ENCODE measurements around the gene PDZD7. TPM values are rescaled to one million over a fixed set of nuclear protein-coding genes. Genes with fewer than 3 reads are reported as not detected.

PDZD7 gene
- polyA plus RNA-seq, 1 donor from 2014 or later = not detected

DNA sequence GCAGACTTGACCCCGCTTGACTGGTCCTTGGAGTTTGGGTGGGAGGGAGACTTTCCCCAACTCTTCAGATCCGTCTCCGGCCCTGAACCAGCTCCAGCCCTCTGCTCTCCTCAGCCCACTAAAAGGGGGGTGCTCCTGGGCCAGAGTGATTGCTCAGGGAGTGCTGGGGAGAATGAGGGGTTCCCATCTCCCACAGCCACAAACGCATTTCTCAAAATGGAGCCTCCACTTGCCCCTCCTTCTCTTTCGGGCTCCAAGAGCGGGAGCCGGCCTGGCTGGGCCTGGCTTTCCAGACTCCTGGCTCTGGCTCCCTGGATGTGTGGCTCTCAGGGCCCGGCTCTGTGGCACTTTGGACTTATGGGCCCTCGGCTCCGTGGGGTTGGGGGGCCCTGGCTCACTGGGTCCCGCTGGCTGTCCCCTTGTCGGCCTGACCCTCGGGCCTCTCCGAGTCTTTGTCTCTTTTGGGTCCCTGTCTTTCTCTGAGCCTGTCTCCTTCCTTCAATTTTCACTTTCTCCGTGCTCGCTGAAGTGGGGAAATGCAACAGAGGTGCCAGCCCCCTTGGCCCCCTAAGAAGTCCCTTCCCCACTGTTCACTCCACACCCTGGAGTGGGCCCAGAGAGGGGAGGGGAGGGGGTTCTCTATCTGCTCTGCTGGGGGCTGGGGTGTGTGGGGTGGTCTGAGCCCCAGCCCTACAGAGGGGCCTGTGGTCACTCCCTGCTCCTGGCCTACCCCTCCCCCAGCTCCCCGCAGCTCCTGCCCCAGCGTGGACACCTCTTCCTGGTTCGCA, 30.6 kb downstream of the PDZD7 start:
- no peaks in the 10 kb centered on the region for H3K27me3 Mint-ChIP-seq
- H3K4me1 Mint-ChIP-seq = peaks cover 13 to 16% (median 16%) of the 10 kb centered on the region in 3 donors
- peak overlapping the region; percentile 62 to 86 (median 72) for H3K4me3 Mint-ChIP-seq
- H3K27ac Mint-ChIP-seq = peak overlapping the region in 1 of 3 donors; percentile 54
- H3K9me3 Mint-ChIP-seq = no peaks in the 10 kb centered on the region
- no peaks in the 10 kb centered on the region for H3K36me3 Mint-ChIP-seq

DNA sequence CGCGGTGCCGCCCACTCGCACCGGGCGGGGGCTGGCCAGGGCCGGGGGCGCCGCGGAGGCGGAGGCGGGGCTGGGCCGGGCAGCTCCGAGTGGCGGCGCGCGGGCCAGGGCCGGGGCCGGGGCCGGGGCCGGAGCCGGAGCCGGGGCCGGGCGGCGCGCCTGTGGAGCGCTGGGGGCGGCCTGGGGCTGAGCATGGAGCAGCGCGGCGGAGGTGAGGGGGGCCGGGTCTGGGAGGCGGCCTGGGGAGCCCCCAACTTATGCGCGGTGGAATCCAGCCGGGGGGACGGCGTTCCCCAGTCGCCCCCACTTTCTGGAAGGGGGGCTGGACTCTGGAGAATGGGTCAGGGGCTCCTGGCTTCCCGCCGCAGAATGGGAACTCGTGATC, 31.2 kb downstream of the PDZD7 start, which contains the start of gene LZTS2:
LZTS2 (plus strand) TSS at position 67 of the 385 bp plus-strand sequence. CDS start 2,731 bp downstream, outside the sequence.
- peak within 1 kb of the TSS; percentile 79 to 96 (median 95) for H3K4me3 Mint-ChIP-seq
- peak within 1 kb of the TSS; percentile 38 to 98 (median 90) for H3K27ac Mint-ChIP-seq
- no peaks in the 10 kb centered on the region for H3K27me3 Mint-ChIP-seq
- no peaks in the 10 kb centered on the region for H3K36me3 Mint-ChIP-seq
- H3K4me1 Mint-ChIP-seq = peaks cover 13 to 16% (median 16%) of the 10 kb centered on the region in 3 donors
- no peaks in the 10 kb centered on the region for H3K9me3 Mint-ChIP-seq

DNA sequence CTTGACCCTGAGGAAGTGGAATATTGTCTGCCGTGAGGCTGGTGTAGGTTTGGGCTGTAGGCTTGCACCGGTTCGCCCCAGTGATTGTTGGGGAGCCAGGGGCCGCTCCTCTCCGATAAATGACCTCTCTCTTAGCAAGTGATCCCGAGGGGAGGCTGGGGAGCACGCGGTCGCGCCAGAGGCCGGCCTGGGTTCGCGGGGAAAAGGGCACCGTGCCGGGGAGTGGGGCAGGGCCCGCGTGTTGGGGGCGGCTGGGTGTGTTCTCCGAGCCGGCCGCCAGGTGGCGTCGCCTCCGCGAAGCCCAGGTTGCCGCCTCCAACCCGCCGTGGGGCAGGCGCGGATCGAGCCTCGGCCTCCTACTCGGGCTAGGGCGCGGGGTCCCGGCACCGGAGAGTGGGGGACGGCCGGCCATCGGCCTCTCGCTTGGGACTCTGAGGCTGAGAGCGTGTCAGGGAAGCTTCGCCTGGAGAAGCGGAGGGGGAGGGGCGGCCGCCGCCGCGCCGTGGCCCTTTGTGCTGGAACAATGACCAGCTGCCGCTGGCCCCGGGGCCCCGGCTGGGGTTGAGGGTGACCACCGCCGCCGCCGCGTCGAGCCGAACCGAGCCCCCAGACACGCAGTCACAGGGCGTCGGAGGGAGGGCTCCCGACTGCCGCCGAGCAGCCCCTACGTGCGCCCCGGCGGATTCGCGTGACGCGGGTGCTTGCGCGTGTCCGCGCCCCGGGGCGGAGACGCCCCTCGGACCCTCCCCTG, 31.8 kb downstream of the PDZD7 start:
- Mint-ChIP-seq H3K4me3 (peak overlapping the region; percentile 79 to 96 (median 95)), H3K4me1 (peaks cover 13 to 16% (median 16%) of the 10 kb centered on the region in 3 donors), H3K27ac (peak overlapping the region; percentile 38 to 98 (median 90)), H3K36me3 (no peaks in the 10 kb centered on the region), H3K27me3 (no peaks in the 10 kb centered on the region), H3K9me3 (no peaks in the 10 kb centered on the region)

DNA sequence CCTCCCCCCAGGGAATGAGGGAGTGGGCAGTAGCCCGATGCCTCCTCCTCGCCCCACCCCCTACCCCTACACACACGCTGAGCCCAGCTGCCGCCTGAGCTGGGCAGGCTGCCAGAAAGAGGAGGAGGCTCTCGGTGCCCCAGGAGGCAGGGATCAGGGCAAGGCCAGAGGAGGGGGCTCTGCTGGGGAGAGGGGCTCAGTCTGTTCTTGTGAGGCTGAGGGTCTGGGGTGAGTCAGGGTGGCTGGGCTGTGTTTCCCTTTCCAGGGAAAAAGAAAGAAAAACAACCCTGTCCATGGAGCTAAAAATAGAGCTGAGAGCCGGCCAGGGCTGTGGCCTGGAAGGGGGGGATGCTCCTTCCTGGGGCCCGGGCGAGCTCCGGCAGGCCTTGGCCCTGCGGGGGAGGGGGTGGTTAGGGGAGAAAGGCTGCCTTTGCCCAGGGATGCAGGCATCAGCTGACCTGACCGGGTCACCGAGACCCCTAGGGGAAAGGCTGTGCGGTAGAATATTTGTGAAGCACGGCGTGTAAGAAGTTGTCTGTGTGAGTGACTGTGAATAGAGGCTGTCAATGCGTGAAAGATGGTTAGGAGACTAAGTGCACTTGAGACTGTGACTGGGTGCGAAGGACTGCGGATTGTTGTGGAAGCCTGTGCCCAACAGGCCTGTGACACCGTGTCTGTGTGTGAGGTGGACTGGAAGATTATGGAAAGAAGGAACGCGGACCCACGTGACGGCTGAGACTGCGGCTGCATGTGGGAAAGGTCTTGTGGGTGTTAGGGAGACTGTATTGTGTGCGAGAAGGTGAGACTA, 32.5 kb downstream of the PDZD7 start:
- no peaks in the 10 kb centered on the region for H3K36me3 Mint-ChIP-seq

DNA sequence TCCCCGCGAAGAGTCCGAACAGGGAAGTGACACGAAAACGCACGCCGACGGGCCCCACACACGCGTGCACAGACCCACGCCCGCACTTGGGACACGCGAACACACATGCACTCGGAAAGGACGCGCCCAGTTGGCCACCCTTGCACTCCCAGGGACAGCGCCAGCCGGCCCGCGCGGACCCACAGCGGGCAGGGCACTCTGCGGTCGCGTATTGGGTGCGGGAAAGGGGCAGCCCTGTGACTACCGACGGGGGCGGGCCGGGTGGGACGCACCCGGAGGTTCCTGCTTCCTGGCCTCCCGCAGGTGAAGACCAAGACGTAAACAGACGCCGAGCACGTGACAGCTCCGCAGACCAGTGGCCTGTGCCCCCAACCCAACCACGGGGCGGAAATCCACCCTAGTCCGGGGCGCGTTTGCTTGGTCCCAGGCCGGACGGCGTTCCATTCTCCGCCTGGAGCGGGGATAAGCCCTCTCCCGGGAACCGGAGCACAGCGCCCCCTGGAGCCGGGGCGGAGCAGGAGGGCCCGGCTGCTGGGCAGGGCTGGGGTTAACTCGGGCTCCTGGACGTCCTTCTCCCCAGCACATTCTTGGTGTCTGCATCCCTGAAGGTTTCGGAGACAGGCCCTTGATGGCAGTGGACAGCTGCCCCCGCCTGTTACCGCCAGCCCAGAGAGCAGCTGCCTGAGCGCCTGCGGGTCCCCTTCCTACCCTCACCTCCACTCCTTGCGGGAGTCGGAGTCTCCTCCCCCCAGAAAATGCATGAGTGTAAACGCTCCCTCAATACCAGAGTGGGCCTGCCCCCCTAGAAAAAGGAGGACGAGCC, 33.4 kb downstream of the PDZD7 start:
- Mint-ChIP-seq H3K4me1 (peaks cover 13 to 16% (median 16%) of the 10 kb centered on the region in 3 donors), H3K27me3 (no peaks in the 10 kb centered on the region), H3K4me3 (peak overlapping the region; percentile 79 to 96 (median 96)), H3K36me3 (no peaks in the 10 kb centered on the region), H3K27ac (peak overlapping the region; percentile 38 to 98 (median 90)), H3K9me3 (no peaks in the 10 kb centered on the region)

More for the DNA sequence above, 32.5 kb downstream of the PDZD7 start:
- H3K27ac Mint-ChIP-seq = peak overlapping the region; percentile 38 to 98 (median 90)
- H3K27me3 Mint-ChIP-seq = no peaks in the 10 kb centered on the region
- peak overlapping the region; percentile 79 to 96 (median 96) for H3K4me3 Mint-ChIP-seq
- no peaks in the 10 kb centered on the region for H3K9me3 Mint-ChIP-seq
- peaks cover 13 to 16% (median 16%) of the 10 kb centered on the region in 3 donors for H3K4me1 Mint-ChIP-seq

DNA sequence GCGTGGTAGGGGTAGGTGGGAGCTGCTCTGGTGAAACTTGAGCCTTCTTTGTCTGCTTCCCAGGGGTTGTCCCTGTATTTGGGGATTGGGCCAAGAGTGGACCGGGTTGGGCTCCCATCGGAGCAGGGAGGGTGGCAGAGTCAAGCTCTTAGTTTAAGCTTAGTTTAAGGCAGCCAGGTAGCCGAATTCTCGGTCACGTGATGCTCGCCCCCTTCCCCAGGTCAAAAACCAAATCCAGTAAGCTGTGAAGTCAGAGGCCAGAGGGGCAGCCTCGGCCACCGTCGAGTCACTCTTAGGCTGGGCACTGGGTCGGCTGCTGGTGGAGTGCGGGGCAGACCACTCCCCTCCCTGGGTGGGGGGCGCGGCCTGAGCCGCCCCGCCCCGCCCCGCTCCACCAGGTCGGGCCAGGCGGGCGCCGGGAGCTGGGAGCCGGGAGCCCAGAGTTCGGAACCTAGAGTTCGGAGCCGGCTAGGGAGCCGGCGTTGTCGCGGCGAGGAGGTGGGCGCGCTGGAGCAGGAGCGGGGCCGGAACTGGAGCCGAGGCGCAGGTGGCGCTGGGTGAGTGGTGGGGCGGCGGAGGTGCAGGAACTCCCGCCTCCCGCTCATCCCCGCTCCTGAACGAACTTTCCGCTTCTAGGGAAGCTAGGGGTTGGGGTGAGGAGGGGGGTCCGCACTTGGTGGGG, 34.1 kb downstream of the PDZD7 start:
- H3K27ac Mint-ChIP-seq = peak overlapping the region; percentile 38 to 98 (median 90)

DNA sequence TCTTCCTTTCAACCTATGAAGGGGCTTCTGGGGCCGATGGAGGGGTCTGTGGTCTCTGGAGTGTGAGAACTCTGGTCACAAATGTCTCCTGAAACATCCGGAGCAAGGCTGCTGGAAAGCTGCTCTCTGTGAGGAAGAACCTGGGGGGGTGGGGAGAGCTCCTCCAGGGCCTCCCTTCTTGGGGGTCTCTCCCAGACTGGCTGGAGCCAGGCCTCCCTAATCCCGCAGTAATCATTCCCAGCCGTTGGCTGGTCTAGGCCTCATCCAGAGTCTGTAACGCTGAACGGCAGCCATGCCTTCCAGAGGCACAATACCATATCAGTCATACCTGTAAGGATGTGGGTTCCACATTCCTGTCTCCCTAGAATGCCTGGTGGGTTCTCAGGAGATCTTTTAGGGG, 35.7 kb downstream of the PDZD7 start:
- peaks cover 4% of the 10 kb centered on the region for H3K36me3 Mint-ChIP-seq
- no peaks in the 10 kb centered on the region for H3K9me3 Mint-ChIP-seq
- H3K4me3 Mint-ChIP-seq = peak overlapping the region; percentile 17 to 79 (median 68)
- H3K27me3 Mint-ChIP-seq = no peaks in the 10 kb centered on the region
- no peak overlapping the region for H3K27ac Mint-ChIP-seq
- peaks cover 13 to 17% (median 13%) of the 10 kb centered on the region in 3 donors for H3K4me1 Mint-ChIP-seq

More for the DNA sequence above, 34.1 kb downstream of the PDZD7 start:
- Mint-ChIP-seq H3K9me3 (no peaks in the 10 kb centered on the region), H3K27me3 (no peaks in the 10 kb centered on the region), H3K4me1 (peaks cover 13 to 16% (median 16%) of the 10 kb centered on the region in 3 donors), H3K4me3 (peak overlapping the region; percentile 79 to 96 (median 96)), H3K36me3 (no peaks in the 10 kb centered on the region)

DNA sequence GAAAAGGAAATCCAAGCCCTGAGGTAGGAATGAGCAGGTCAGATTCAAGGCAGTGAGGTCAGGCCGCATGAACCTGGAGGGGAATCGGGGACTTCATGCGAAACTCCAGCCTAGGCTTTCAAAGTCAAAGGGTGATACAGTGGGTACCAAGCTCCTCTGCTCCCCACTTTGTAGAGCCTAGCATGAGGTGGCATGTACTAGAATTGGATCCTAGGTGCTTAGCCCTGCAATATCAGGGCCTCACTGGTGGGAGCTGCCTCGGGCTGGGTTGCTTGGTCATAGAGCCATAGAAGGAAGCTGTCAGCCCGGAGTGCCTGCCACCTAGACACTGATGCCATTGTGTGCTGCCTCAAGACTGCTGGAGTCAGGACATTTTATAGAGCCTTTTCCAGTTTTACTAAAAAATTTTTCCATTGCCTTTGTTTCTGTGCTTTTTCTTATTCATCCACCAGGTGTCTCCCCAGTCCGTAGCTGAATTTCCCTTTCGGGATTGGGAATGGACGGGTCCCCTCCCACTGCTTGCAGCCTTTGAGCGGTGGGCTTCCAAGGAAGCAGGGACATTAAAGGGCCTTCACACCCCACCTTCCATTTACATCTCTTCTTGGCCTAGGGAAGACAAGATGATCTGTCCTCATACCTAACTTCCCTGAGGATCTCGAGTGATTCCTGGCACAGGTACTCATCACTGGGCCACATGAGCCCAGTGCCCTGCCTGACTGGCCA, 36.8 kb downstream of the PDZD7 start:
- Mint-ChIP-seq H3K4me1 (peaks cover 12 to 22% (median 13%) of the 10 kb centered on the region in 3 donors), H3K36me3 (peaks cover 4% of the 10 kb centered on the region), H3K27ac (peak overlapping the region in 1 of 3 donors; percentile 16), H3K27me3 (no peaks in the 10 kb centered on the region), H3K4me3 (peak overlapping the region in 2 of 4 donors; percentile 39 to 72), H3K9me3 (no peaks in the 10 kb centered on the region)

DNA sequence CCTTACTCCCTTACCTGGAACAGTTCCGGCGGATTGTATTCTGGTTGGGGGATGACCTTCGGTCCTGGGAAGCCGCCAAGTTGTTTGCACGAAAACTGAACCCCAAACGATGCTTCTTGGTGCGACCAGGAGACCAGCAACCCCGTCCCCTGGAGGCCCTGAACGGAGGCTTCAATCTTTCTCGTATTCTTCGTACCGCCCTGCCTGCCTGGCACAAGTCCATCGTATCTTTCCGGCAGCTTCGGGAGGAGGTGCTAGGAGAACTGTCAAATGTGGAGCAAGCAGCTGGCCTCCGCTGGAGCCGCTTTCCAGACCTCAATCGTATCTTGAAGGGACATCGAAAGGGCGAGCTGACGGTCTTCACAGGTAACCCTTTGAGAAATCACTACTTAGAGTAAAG, 41.8 kb downstream of the PDZD7 start:
- no peaks in the 10 kb centered on the region for H3K27me3 Mint-ChIP-seq
- H3K4me3 Mint-ChIP-seq = peak overlapping the region in 1 of 4 donors; percentile 67
- peaks cover 11 to 30% (median 17%) of the 10 kb centered on the region in 3 donors for H3K4me1 Mint-ChIP-seq

DNA sequence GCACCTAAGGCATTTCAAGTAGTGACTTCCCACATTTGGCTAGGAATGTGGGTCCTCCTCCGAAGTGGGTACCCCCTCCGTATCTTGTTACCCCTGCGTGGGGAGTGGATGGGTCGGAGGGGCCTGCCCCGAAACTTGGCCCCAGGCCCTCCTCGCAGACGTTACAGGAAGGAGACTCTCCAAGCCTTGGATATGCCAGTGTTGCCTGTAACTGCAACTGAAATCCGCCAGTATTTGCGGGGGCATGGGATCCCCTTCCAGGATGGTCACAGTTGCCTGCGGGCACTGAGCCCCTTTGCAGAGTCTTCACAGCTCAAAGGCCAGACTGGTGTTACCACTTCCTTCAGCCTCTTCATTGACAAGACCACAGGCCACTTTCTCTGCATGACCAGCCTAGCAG, 42.8 kb downstream of the PDZD7 start:
- Mint-ChIP-seq H3K27ac (peak overlapping the region in 2 of 3 donors; percentile 16 to 93), H3K4me3 (peak overlapping the region; percentile 95 to 96 (median 95)), H3K27me3 (no peaks in the 10 kb centered on the region), H3K9me3 (no peaks in the 10 kb centered on the region), H3K4me1 (peaks cover 11 to 30% (median 17%) of the 10 kb centered on the region in 3 donors), H3K36me3 (peaks cover 5% of the 10 kb centered on the region)

More for the DNA sequence above, 41.8 kb downstream of the PDZD7 start:
- H3K9me3 Mint-ChIP-seq = no peaks in the 10 kb centered on the region
- H3K27ac Mint-ChIP-seq = no peak overlapping the region
- peaks cover 5% of the 10 kb centered on the region for H3K36me3 Mint-ChIP-seq

DNA sequence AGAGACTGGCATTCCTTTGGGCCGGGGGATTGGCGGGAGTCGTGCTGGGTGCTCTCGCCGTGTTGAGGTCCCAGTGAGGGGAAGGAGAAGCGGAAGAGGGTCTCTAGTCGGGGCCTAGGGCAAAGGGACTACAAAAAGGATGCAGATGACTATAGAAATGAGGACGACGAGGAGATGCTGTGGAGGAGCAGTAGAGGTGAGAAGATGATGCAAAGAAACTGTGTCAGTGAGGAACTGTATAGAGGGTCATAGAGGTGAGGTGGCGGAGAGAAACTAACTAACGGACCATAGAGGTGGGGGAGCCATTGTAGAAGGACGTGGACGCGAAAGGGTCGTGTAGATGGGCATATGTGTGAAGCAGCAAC, 43.3 kb downstream of the PDZD7 start:
- peaks cover 11 to 30% (median 17%) of the 10 kb centered on the region in 3 donors for H3K4me1 Mint-ChIP-seq

DNA sequence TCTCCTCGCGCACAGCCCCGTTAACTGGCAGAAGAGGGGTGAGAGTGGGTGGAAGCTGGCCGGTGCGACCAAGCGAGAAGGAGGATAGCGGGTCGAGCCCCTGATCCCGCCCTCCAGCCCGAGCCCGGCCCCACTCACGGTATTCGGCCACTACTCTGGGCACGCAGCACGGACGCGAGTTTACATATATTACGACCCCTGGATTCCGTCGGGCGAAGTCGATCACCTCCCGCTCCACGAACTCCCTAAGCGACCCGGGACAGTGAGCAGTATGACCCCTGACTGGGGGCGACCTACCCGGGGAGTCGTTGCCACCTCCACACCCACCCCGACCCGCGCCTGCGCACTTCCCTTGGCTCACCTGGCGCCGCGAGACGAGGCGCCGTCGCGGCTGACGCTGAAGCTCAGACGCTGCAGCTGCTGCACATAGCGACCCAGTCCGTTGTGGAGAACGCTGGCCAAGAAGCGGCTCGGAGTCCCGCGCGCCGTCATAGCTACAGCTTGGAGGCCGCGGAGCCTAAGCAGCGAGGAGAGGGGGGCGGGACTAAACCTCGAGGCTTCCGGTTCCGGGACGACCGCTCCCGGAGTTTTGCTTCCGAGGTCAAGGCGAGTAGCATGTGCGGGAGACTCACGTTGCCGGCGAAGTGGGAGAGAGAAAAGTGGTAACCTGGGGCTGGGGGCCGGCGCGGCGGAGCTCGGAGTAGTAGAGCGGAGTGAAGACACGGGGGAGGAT, 43.8 kb downstream of the PDZD7 start, which contains the start of the genes MRPL43 and TWNK:
MRPL43 (minus strand) TSS at position 546 of the 733 bp plus-strand sequence; CDS start at position 492, 54 bp downstream.
TWNK (plus strand) TSS at position 592 of the 733 bp plus-strand sequence. CDS start 668 bp downstream, outside the sequence.
- H3K9me3 Mint-ChIP-seq = no peaks in the 10 kb centered on the region
- no peaks in the 10 kb centered on the region for H3K27me3 Mint-ChIP-seq
- H3K36me3 Mint-ChIP-seq = peaks cover 5% of the 10 kb centered on the region
- peak within 1 kb of the TSS; percentile 16 to 93 (median 85) for H3K27ac Mint-ChIP-seq
- peaks cover 11 to 30% (median 17%) of the 10 kb centered on the region in 3 donors for H3K4me1 Mint-ChIP-seq
- peak within 1 kb of the TSS; percentile 95 to 96 (median 95) for H3K4me3 Mint-ChIP-seq

More for the DNA sequence above, 43.3 kb downstream of the PDZD7 start:
- peak overlapping the region; percentile 95 to 96 (median 95) for H3K4me3 Mint-ChIP-seq
- no peaks in the 10 kb centered on the region for H3K27me3 Mint-ChIP-seq
- H3K27ac Mint-ChIP-seq = peak overlapping the region; percentile 16 to 93 (median 85)
- H3K36me3 Mint-ChIP-seq = peaks cover 5% of the 10 kb centered on the region
- no peaks in the 10 kb centered on the region for H3K9me3 Mint-ChIP-seq

Measured in IgD-negative memory B cell (primary cell).